ENCODE measurements around the gene HSPA12A.

GRCh38 chr10:116668446-116668845 is 73.9 kb downstream of the HSPA12A start:
- no peak for TF ChIP-seq CTCF (IDR thresholded peaks at IDR 0.05)
- no peak for TF ChIP-seq POLR2AphosphoS5 (IDR thresholded peaks at IDR 0.05)
